Osteoblast (primary cell): Measurements from ENCODE around the gene LTBP1. TPM values are rescaled to one million over a fixed set of nuclear protein-coding genes. Genes with fewer than 3 reads are reported as not detected.

Experiments
- DNase-seq: peaks from one replicate; pipeline ENCODE4 v3.0.0; 2011; ENCODE audit warnings: low spot score, mixed read lengths; ENCODE audit not compliant: insufficient read length; ENCODE audit errors: missing footprints
- H2AFZ ChIP-seq: 2 replicates; pipeline ENCODE4 v1.6.0; 2011; ENCODE audit warnings: mild to moderate bottlenecking, low read length
- H3K27ac ChIP-seq: 2 replicates; pipeline ENCODE4 v1.5.1; 2011; ENCODE audit warnings: mild to moderate bottlenecking, low read depth, low read length, moderate library complexity
- H3K27me3 ChIP-seq: 2 replicates; pipeline ENCODE4 v1.6.0; 2012; ENCODE audit warnings: mild to moderate bottlenecking, control low read depth, inconsistent platforms, low read length, moderate library complexity; ENCODE audit not compliant: insufficient read depth
- H3K36me3 ChIP-seq: 2 replicates; pipeline ENCODE4 v1.5.1; 2011; ENCODE audit warnings: mild to moderate bottlenecking, low read length, control low read depth, moderate library complexity; ENCODE audit not compliant: insufficient read depth
- H3K4me1 ChIP-seq: 2 replicates; pipeline ENCODE4 v1.5.1; 2011; ENCODE audit warnings: mild to moderate bottlenecking, low read length, control low read depth, moderate library complexity; ENCODE audit not compliant: insufficient read depth
- H3K4me2 ChIP-seq: 2 replicates; pipeline ENCODE4 v1.6.0; 2011; ENCODE audit warnings: mild to moderate bottlenecking, low read length; ENCODE audit not compliant: insufficient read depth
- H3K4me3 ChIP-seq: fragments of 200-600 bp; sonication (generic); 3 replicates; pipeline ENCODE4 v1.5.1; 2012; ENCODE audit warnings: mild to moderate bottlenecking, low read length, inconsistent platforms; ENCODE audit not compliant: insufficient read depth
- H3K79me2 ChIP-seq: 2 replicates; pipeline ENCODE4 v1.6.0; 2012; ENCODE audit warnings: mild to moderate bottlenecking, low read length, control low read depth, inconsistent platforms; ENCODE audit not compliant: insufficient read depth
- H3K9me3 ChIP-seq: 2 replicates; pipeline ENCODE4 v1.5.1; 2011; ENCODE audit warnings: low read depth, low read length, control low read depth
- H4K20me1 ChIP-seq: 2 replicates; pipeline ENCODE4 v1.6.0; 2012; ENCODE audit warnings: mild to moderate bottlenecking, low read length, control low read depth; ENCODE audit not compliant: insufficient read depth
- CTCF ChIP-seq: IDR thresholded peaks from 2 replicates; pipeline ENCODE4 v1.5.1; 2011; ENCODE audit warnings: mild to moderate bottlenecking, low read depth, low read length, moderate library complexity; ENCODE audit errors: extremely low read depth
- total RNA-seq: library from RNA; depleted of rRNA; stranded (reverse); fragments of >200 nt; gene quantifications from 2 replicates; pipeline ENCODE4 v1.2.3, GENCODE V29; 2012

Gene LTBP1
- total RNA-seq, 1 donor: 224 TPM

DNA sequence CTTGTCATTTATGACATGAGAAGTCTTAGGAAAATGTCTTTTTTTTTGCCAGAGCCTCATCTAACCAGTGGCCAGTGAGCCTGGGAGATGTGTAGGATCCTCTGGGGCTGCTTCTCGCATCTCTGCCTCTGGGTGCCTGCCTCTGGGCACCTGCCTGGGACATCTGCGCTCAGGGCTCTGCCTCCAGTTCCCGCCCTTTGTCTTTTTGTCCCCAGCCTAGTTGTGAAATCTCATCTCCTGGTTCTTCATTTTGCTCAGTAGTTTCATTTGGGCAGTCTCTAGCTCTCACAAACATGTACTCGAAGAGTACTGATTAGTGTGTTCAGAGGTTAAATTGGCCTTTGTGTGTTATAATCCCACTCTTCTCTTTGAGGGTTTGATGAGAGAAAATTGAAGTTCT is 92.0 kb downstream of the LTBP1 start:
- no peak overlapping the region for H3K4me3 ChIP-seq
- DNase-seq: no peak
- H2AFZ ChIP-seq: no peak overlapping the region
- H3K36me3 ChIP-seq: no peaks in the 10 kb centered on the region
- no peaks in the 10 kb centered on the region for H4K20me1 ChIP-seq
- no peak for TF ChIP-seq CTCF
- no peaks in the 10 kb centered on the region for H3K79me2 ChIP-seq
- H3K9me3 ChIP-seq: no peaks in the 10 kb centered on the region
- H3K4me2 ChIP-seq: no peak overlapping the region
- peaks cover 5% of the 10 kb centered on the region for H3K4me1 ChIP-seq
- no peak overlapping the region for H3K27ac ChIP-seq
- H3K27me3 ChIP-seq: no peaks in the 10 kb centered on the region

GRCh38 chr2:33040541-33040940 is 93.8 kb downstream of the LTBP1 start:
- no peak for TF ChIP-seq CTCF
- Histone ChIP-seq H3K27ac (no peak overlapping the region), H3K36me3 (no peaks in the 10 kb centered on the region), H3K79me2 (no peaks in the 10 kb centered on the region), H3K4me2 (no peak overlapping the region), H4K20me1 (no peaks in the 10 kb centered on the region), H3K9me3 (no peaks in the 10 kb centered on the region), H3K4me3 (no peak overlapping the region), H3K27me3 (no peaks in the 10 kb centered on the region), H2AFZ (no peak overlapping the region), H3K4me1 (no peaks in the 10 kb centered on the region)
- no peak for DNase-seq

- no peak for DNase-seq
- H3K27ac ChIP-seq: no peak overlapping the region
- H3K4me1 ChIP-seq: no peaks in the 10 kb centered on the region
- H3K36me3 ChIP-seq: no peaks in the 10 kb centered on the region
- no peak overlapping the region for H2AFZ ChIP-seq
- no peaks in the 10 kb centered on the region for H3K9me3 ChIP-seq
- no peaks in the 10 kb centered on the region for H4K20me1 ChIP-seq
- H3K79me2 ChIP-seq: no peaks in the 10 kb centered on the region
- no peak overlapping the region for H3K4me2 ChIP-seq
- TF ChIP-seq CTCF: no peak
- H3K4me3 ChIP-seq: no peak overlapping the region
- H3K27me3 ChIP-seq: no peaks in the 10 kb centered on the region
These were observed 95.5 kb downstream of the LTBP1 start for GRCh38 chr2:33042265-33042664.

- no peaks in the 10 kb centered on the region for H3K4me1 ChIP-seq
- H3K4me2 ChIP-seq: no peak overlapping the region
- H3K27me3 ChIP-seq: no peaks in the 10 kb centered on the region
- H3K36me3 ChIP-seq: no peaks in the 10 kb centered on the region
- no peak for DNase-seq
- H3K9me3 ChIP-seq: no peaks in the 10 kb centered on the region
- H3K79me2 ChIP-seq: no peaks in the 10 kb centered on the region
- no peak overlapping the region for H3K27ac ChIP-seq
- H4K20me1 ChIP-seq: no peaks in the 10 kb centered on the region
- no peak for TF ChIP-seq CTCF
- no peak overlapping the region for H3K4me3 ChIP-seq
- H2AFZ ChIP-seq: no peak overlapping the region
These were observed 96.1 kb downstream of the LTBP1 start for GRCh38 chr2:33042819-33043218.
